Stimulated activated CD4-positive, alpha-beta T cell treated with anti-CD3 and anti-CD28 coated beads, Interleukin-12 subunit alpha, Interleukin-12 subunit beta, amount 100 ng/mL, for 4 hours (primary cell): ENCODE results near the gene SH3GL3.

Experiments used
- DNase-seq: peaks from one replicate; pipeline ENCODE4 v3.0.0-alpha.2; 2020

SH3GL3 gene

GRCh38 chr15:83514584-83514983 lies 67.4 kb downstream of the SH3GL3 start:
- DNase-seq = no peak

- DNase-seq = no peak
These were observed 68.0 kb downstream of the SH3GL3 start for GRCh38 chr15:83515164-83515563.

GRCh38 chr15:83516935-83517334 lies 69.8 kb downstream of the SH3GL3 start:
- DNase-seq = no peak

GRCh38 chr15:83526319-83526718 lies 79.2 kb downstream of the SH3GL3 start:
- no peak for DNase-seq

GRCh38 chr15:83533410-83533962 lies 86.3 kb downstream of the SH3GL3 start:
- DNase-seq = no peak

GRCh38 chr15:83537606-83538005 lies 90.5 kb downstream of the SH3GL3 start:
- DNase-seq = no peak

- no peak for DNase-seq
These were observed 91.5 kb downstream of the SH3GL3 start for GRCh38 chr15:83538682-83539081.

- no peak for DNase-seq
These were observed 98.8 kb downstream of the SH3GL3 start for GRCh38 chr15:83545804-83546511.

GRCh38 chr15:83546512-83546888 lies 99.4 kb downstream of the SH3GL3 start:
- no peak for DNase-seq

GRCh38 chr15:83547168-83547567 lies 100.0 kb downstream of the SH3GL3 start:
- no peak for DNase-seq

- no peak for DNase-seq
These were observed 102.5 kb downstream of the SH3GL3 start for GRCh38 chr15:83549623-83550022.

- no peak for DNase-seq
These were observed 107.4 kb downstream of the SH3GL3 start for GRCh38 chr15:83554558-83554957.

GRCh38 chr15:83555383-83555782 lies 108.2 kb downstream of the SH3GL3 start:
- DNase-seq = no peak

- DNase-seq = no peak
These were observed 108.9 kb downstream of the SH3GL3 start for GRCh38 chr15:83556068-83556467.

GRCh38 chr15:83556754-83557153 lies 109.6 kb downstream of the SH3GL3 start:
- DNase-seq = no peak

GRCh38 chr15:83558146-83558545 lies 111.0 kb downstream of the SH3GL3 start:
- no peak for DNase-seq

GRCh38 chr15:83559310-83559966 lies 112.3 kb downstream of the SH3GL3 start:
- DNase-seq = peak; percentile 22

GRCh38 chr15:83561661-83562060 lies 114.5 kb downstream of the SH3GL3 start:
- no peak for DNase-seq

- DNase-seq = no peak
These were observed 118.0 kb downstream of the SH3GL3 start for GRCh38 chr15:83565138-83565537.

- no peak for DNase-seq
These were observed 118.5 kb downstream of the SH3GL3 start for GRCh38 chr15:83565553-83566159.

GRCh38 chr15:83567318-83567717 lies 120.2 kb downstream of the SH3GL3 start:
- DNase-seq = no peak

- no peak for DNase-seq
These were observed 122.2 kb downstream of the SH3GL3 start for GRCh38 chr15:83569341-83569740.

- DNase-seq = no peak
These were observed 123.6 kb downstream of the SH3GL3 start for GRCh38 chr15:83570756-83571155.
